Measurements from ENCODE around the gene C2CD4D.
A peak's percentile ranks its signal among the peaks of the same experiment; 100 is the strongest.

C2CD4D gene

DNA sequence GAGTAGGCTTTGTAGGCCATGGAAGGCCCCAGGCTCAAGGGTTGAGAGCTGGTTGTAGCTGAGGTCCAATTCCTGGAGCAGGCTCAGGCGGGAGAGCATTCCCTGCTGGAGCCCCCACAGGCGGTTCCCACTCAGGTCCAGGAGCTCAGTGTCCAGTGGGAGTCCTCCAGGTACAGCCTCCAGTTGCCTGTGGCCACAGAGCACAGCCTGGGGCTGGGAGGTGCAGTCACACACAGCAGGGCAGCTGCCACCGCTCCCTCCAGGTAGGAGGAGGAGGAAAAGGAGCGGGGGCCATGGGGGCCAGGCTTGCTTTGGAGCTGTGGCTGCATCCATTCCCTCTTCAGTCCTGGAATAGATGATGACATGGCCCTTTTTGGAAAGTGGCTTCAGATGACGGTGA, 37.2 kb downstream of the C2CD4D start:
- Histone ChIP-seq H3K4me1 (ENCODE audit: control insufficient read depth, insufficient read depth, low read length) (no peaks in the 10 kb centered on the region), H3K36me3 (ENCODE audit: control insufficient read depth, insufficient read depth, low read length) (no peaks in the 10 kb centered on the region), H3K4me3 (ENCODE audit: low read depth, low read length) (no peak overlapping the region), H3K9me3 (ENCODE audit: control insufficient read depth, insufficient read depth, low read length) (no peaks in the 10 kb centered on the region), H3K27me3 (ENCODE audit: control insufficient read depth, insufficient read depth, low read length) (0 out of 2 replicates have a peak, but pooled peaks cover 3% of the 10 kb centered on the region), H3K9ac (ENCODE audit: low read depth, low read length) (no peak overlapping the region), H3K27ac (ENCODE audit: low read depth, low read length) (no peak overlapping the region)

DNA sequence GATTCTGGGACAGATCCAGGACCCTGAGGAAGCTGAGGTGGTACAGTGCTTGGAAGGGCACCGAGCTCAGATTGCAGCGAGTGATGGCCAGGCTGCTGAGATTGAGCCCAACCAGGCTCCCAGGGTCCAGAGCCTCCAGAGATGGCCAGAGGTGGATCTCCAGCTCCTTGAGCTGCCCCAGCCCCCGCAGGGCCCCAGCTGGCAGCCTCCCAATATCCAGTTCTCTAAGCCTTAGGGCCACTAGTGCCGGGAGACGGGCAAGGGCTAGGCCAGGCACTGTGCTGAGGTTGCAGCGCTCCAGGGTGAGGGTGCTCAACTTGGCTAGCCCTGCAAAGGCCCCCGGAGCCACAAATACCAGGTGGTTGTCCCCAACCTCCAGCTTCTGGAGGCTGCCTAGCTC, 37.8 kb downstream of the C2CD4D start:
- no peak overlapping the region for H3K9ac ChIP-seq (ENCODE audit: low read depth, low read length)
- no peak overlapping the region for H3K27ac ChIP-seq (ENCODE audit: low read depth, low read length)
- no peaks in the 10 kb centered on the region for H3K4me1 ChIP-seq (ENCODE audit: control insufficient read depth, insufficient read depth, low read length)
- H3K4me3 ChIP-seq (ENCODE audit: low read depth, low read length), result no peak overlapping the region
- no peaks in the 10 kb centered on the region for H3K9me3 ChIP-seq (ENCODE audit: control insufficient read depth, insufficient read depth, low read length)
- 0 out of 2 replicates have a peak, but pooled peaks cover 3% of the 10 kb centered on the region for H3K27me3 ChIP-seq (ENCODE audit: control insufficient read depth, insufficient read depth, low read length)
- no peaks in the 10 kb centered on the region for H3K36me3 ChIP-seq (ENCODE audit: control insufficient read depth, insufficient read depth, low read length)

DNA sequence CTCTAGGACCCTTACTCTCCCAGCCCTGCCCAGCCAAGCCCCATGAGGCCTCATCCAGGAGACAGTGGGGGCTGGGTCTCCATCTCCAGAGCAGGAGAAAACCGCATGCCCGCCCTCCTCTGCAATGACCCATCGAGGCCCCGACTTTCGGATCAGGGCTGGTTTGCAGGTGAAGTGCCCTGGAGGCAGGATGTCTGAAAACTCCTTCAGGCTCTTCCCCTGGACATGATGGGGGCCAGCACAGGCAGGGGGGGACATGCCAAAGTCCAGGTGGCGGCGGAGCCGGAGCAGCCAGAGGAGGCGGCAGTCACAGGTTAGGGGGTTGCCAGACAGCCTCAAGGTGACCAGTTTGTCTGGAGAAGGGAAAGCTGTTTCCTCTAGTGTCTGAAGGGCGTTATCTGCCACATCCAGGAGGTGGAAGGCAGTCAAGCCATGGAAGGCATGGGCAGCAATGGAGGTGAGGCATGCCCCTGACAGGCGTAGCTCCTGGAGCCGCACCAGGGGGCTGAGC, 38.3 kb downstream of the C2CD4D start:
- Histone ChIP-seq H3K27me3 (ENCODE audit: control insufficient read depth, insufficient read depth, low read length) (0 out of 2 replicates have a peak, but pooled peaks cover 3% of the 10 kb centered on the region), H3K36me3 (ENCODE audit: control insufficient read depth, insufficient read depth, low read length) (no peaks in the 10 kb centered on the region), H3K9me3 (ENCODE audit: control insufficient read depth, insufficient read depth, low read length) (no peaks in the 10 kb centered on the region), H3K27ac (ENCODE audit: low read depth, low read length) (no peak overlapping the region), H3K4me1 (ENCODE audit: control insufficient read depth, insufficient read depth, low read length) (no peaks in the 10 kb centered on the region), H3K9ac (ENCODE audit: low read depth, low read length) (no peak overlapping the region), H3K4me3 (ENCODE audit: low read depth, low read length) (no peak overlapping the region)

GRCh38 chr1:151800830-151801229, 38.8 kb downstream of the C2CD4D start:
- Histone ChIP-seq H3K9me3 (ENCODE audit: control insufficient read depth, insufficient read depth, low read length) (no peaks in the 10 kb centered on the region), H3K36me3 (ENCODE audit: control insufficient read depth, insufficient read depth, low read length) (no peaks in the 10 kb centered on the region), H3K27me3 (ENCODE audit: control insufficient read depth, insufficient read depth, low read length) (0 out of 2 replicates have a peak, but pooled peaks cover 3% of the 10 kb centered on the region), H3K9ac (ENCODE audit: low read depth, low read length) (no peak overlapping the region), H3K27ac (ENCODE audit: low read depth, low read length) (no peak overlapping the region), H3K4me1 (ENCODE audit: control insufficient read depth, insufficient read depth, low read length) (no peaks in the 10 kb centered on the region), H3K4me3 (ENCODE audit: low read depth, low read length) (no peak overlapping the region)

DNA sequence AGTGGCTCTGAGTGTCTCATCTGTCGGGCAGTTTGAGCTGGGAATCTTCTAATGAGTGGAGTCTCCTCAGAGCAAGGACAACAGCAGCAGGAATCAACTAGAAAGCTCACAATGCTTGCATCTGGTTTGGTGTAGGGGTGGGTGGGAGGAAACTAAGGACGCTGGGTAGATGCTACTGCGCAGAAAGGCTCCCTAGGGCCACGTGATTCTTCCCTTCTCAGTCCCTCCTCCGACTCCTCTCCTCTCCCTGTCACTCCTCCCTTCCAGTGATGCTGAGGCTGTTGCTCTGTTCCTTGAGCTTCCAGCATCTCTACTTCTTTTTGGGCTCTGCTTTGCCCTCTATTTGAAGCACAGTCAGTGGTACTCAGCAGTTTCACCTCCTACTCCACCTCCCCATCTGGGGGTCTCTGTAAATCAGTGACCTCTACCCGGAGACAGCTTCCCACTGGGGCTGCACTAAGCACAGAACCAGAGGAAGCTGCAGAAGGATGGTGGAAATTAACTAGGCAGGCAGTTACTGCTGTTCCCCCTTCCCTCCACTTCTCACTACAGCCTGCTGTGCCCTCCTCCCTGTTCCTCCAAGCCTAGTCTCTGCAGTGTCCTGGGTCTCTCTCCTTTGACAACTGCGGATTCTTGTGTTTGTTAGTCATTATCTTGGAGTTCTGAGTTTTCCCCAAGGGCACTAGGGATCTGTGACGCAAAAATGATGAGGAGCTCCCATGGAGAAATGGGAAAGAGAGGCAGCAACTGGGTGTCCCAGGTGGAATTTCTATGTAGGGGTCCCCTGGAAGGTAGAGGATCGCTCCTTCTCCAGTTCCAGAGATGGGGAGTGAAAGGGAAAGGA, 40.2 kb downstream of the C2CD4D start:
- no peak overlapping the region for H3K27ac ChIP-seq (ENCODE audit: low read depth, low read length)
- H3K9ac ChIP-seq (ENCODE audit: low read depth, low read length), result no peak overlapping the region
- H3K4me1 ChIP-seq (ENCODE audit: control insufficient read depth, insufficient read depth, low read length), result no peaks in the 10 kb centered on the region
- H3K27me3 ChIP-seq (ENCODE audit: control insufficient read depth, insufficient read depth, low read length), result 0 out of 2 replicates have a peak, but pooled peaks cover 3% of the 10 kb centered on the region
- H3K36me3 ChIP-seq (ENCODE audit: control insufficient read depth, insufficient read depth, low read length), result no peaks in the 10 kb centered on the region
- H3K9me3 ChIP-seq (ENCODE audit: control insufficient read depth, insufficient read depth, low read length), result no peaks in the 10 kb centered on the region
- no peak overlapping the region for H3K4me3 ChIP-seq (ENCODE audit: low read depth, low read length)

GRCh38 chr1:151798571-151798970, 41.0 kb downstream of the C2CD4D start:
- H3K27ac ChIP-seq (ENCODE audit: low read depth, low read length), result no peak overlapping the region
- no peaks in the 10 kb centered on the region for H3K36me3 ChIP-seq (ENCODE audit: control insufficient read depth, insufficient read depth, low read length)
- H3K9me3 ChIP-seq (ENCODE audit: control insufficient read depth, insufficient read depth, low read length), result no peaks in the 10 kb centered on the region
- H3K9ac ChIP-seq (ENCODE audit: low read depth, low read length), result no peak overlapping the region
- H3K27me3 ChIP-seq (ENCODE audit: control insufficient read depth, insufficient read depth, low read length), result 0 out of 2 replicates have a peak, but pooled peaks cover 3% of the 10 kb centered on the region
- H3K4me3 ChIP-seq (ENCODE audit: low read depth, low read length), result no peak overlapping the region
- no peaks in the 10 kb centered on the region for H3K4me1 ChIP-seq (ENCODE audit: control insufficient read depth, insufficient read depth, low read length)

GRCh38 chr1:151790940-151791651, 48.5 kb downstream of the C2CD4D start:
- H3K9ac ChIP-seq (ENCODE audit: low read depth, low read length), result 0 out of 2 replicates have a peak overlapping the region, but pooled peaks have one; percentile 11
- no peaks in the 10 kb centered on the region for H3K36me3 ChIP-seq (ENCODE audit: control insufficient read depth, insufficient read depth, low read length)
- H3K27ac ChIP-seq (ENCODE audit: low read depth, low read length), result peak overlapping the region; percentile 55
- H3K27me3 ChIP-seq (ENCODE audit: control insufficient read depth, insufficient read depth, low read length), result no peaks in the 10 kb centered on the region; the same call in 1 of the 2 replicates
- H3K9me3 ChIP-seq (ENCODE audit: control insufficient read depth, insufficient read depth, low read length), result no peaks in the 10 kb centered on the region
- no peaks in the 10 kb centered on the region; the same call in 1 of the 2 replicates for H3K4me1 ChIP-seq (ENCODE audit: control insufficient read depth, insufficient read depth, low read length)
- H3K4me3 ChIP-seq (ENCODE audit: low read depth, low read length), result peak overlapping the region; percentile 98

- Histone ChIP-seq H3K4me3 (ENCODE audit: low read depth, low read length) (peak within 1 kb of the TSS; percentile 98), H3K27ac (ENCODE audit: low read depth, low read length) (peak within 1 kb of the TSS; percentile 55), H3K4me1 (ENCODE audit: control insufficient read depth, insufficient read depth, low read length) (no peaks in the 10 kb centered on the region; the same call in 1 of the 2 replicates), H3K27me3 (ENCODE audit: control insufficient read depth, insufficient read depth, low read length) (no peaks in the 10 kb centered on the region; the same call in 1 of the 2 replicates), H3K9ac (ENCODE audit: low read depth, low read length) (0 out of 2 replicates have a peak within 1 kb of the TSS, but pooled peaks have one; percentile 33), H3K9me3 (ENCODE audit: control insufficient read depth, insufficient read depth, low read length) (no peaks in the 10 kb centered on the region), H3K36me3 (ENCODE audit: control insufficient read depth, insufficient read depth, low read length) (no peaks in the 10 kb centered on the region)
These were observed 49.3 kb downstream of the C2CD4D start, which contains the start of gene TDRKH for GRCh38 chr1:151790071-151790939. TSS of gene TDRKH (minus strand) at chr1:151790500. CDS start at chr1:151783022, 7,478 bp downstream.

Measured in HUES48 (cell line).